HCT116 (cell line): ENCODE results near the gene GJB6. TPM values are rescaled to one million over a fixed set of nuclear protein-coding genes. Genes with fewer than 3 reads are reported as not detected.

ENCODE experiments used
- ATAC-seq: fragments of 200-7000 bp; cut with Tn5 transposase; 2 replicates; pipeline ENCODE4 v1.9.1; 2020; ENCODE audit warnings: mild to moderate bottlenecking, moderate library complexity
- BruUV-seq: library from RNA; stranded (reverse); fragments of 400-500 nt; replicated peaks from 2 replicates; lab custom pipeline; 2021; lab: Mats Ljungman, UMichigan
- CTCF ChIA-PET: fragments of 300-600 bp; sonication (Branson Sonifier 250); formaldehyde crosslinking; loops from one replicate; lab custom pipeline; 2021; ENCODE audit warnings: antibody characterized with exemption; lab: Charles Lee
- POLR2A ChIA-PET: fragments of 300-600, 350-600 bp; sonication (Branson Sonifier 250); formaldehyde crosslinking; loops from one replicate; lab custom pipeline; 2021; ENCODE audit warnings: antibody characterized with exemption; lab: Charles Lee
- RAD21 ChIA-PET, 2 experiments: fragments of 300-600 bp; sonication (Branson Sonifier 250); formaldehyde crosslinking; loops; one replicate each; lab custom pipeline; 2023; ENCODE audit warnings: low total read pairs in 2 of 2; ENCODE audit not compliant: uncharacterized antibody in 2 of 2, unreplicated experiment in 2 of 2, low non-redundant PET in 1 of 2; lab: Charles Lee
- DNase-seq: peaks from one replicate; pipeline ENCODE4 v3.0.0-alpha.2; 2010; ENCODE audit warnings: low read depth, low spot score
- H2AFZ ChIP-seq: fragments of 200-600 bp; shearing (Covaris generic), sonication (generic); 2 replicates; pipeline ENCODE4 v1.6.1; 2017; ENCODE audit warnings: low read depth, mixed run types, mixed read lengths, antibody characterized with exemption, low read length; ENCODE audit not compliant: poor library complexity, severe bottlenecking
- H3K27ac ChIP-seq: 2 replicates; pipeline ENCODE4 v1.5.1; 2012; ENCODE audit warnings: low read depth, low read length
- H3K27me3 ChIP-seq: fragments of 200-600 bp; sonication (generic); 2 replicates; pipeline ENCODE4 v1.6.1; 2016; ENCODE audit warnings: mixed run types, low read length, mixed read lengths; ENCODE audit not compliant: insufficient read depth
- H3K36me3 ChIP-seq, 2 experiments: fragments of 200-500 bp in 1 of 2; fragments of 200-600 bp in 1 of 2; sonication (Bioruptor generic) in 1 of 2; sonication (generic) in 1 of 2; 2 replicates each; pipeline versions ENCODE4 v1.5.1 to v1.6.1; 2014 to 2016; ENCODE audit warnings: low read length in 2 of 2, inconsistent platforms in 1 of 2, mixed read lengths in 1 of 2, mixed run types in 1 of 2; ENCODE audit not compliant: insufficient read depth in 2 of 2, control insufficient read depth in 1 of 2
- H3K4me1 ChIP-seq, 2 experiments: fragments of 200-600 bp in 1 of 2; sonication (generic) in 1 of 2; 2 replicates each; pipeline versions ENCODE4 v1.5.1 to v1.6.1; 2012 to 2017; ENCODE audit warnings: low read length in 2 of 2, inconsistent platforms in 1 of 2, mild to moderate bottlenecking in 1 of 2, mixed read lengths in 1 of 2, mixed run types in 1 of 2, moderate library complexity in 1 of 2; ENCODE audit not compliant: insufficient read depth in 2 of 2, control insufficient read depth in 1 of 2
- H3K4me2 ChIP-seq: fragments of 200-600 bp; sonication (generic); 2 replicates; pipeline ENCODE4 v1.6.1; 2017; ENCODE audit warnings: mixed run types, low read length, mixed read lengths
- H3K4me3 ChIP-seq, 2 experiments: fragments of 200-600 bp in 1 of 2; sonication (generic) in 1 of 2; replicated peaks in 1 of 2; 2 replicates each; pipeline ENCODE4 v1.5.1; 2011 to 2016; ENCODE audit warnings: low read length in 2 of 2, control low read depth in 1 of 2, low read depth in 1 of 2, mild to moderate bottlenecking in 1 of 2, mixed read lengths in 1 of 2, mixed run types in 1 of 2
- H3K79me2 ChIP-seq: fragments of 200-600 bp; sonication (generic); 2 replicates; pipeline ENCODE4 v1.6.1; 2017; ENCODE audit warnings: mild to moderate bottlenecking, mixed run types, low read length, moderate library complexity, mixed read lengths; ENCODE audit not compliant: insufficient read depth
- H3K9ac ChIP-seq: fragments of 200-600 bp; sonication (generic); 2 replicates; pipeline ENCODE4 v1.6.1; 2016; ENCODE audit warnings: low read length, mixed read lengths
- H3K9me2 ChIP-seq: fragments of 200-600 bp; sonication (generic), shearing (Covaris generic); 2 replicates; pipeline ENCODE4 v1.6.1; 2017; ENCODE audit warnings: mixed run types, mild to moderate bottlenecking, moderate library complexity; ENCODE audit not compliant: insufficient read depth
- H3K9me3 ChIP-seq, 2 experiments: fragments of 200-500 bp in 1 of 2; fragments of 200-600 bp in 1 of 2; sonication (Bioruptor generic) in 1 of 2; sonication (generic) in 1 of 2; 2 replicates each; pipeline ENCODE4 v1.6.1; 2014 to 2017; ENCODE audit warnings: low read length in 2 of 2, mixed read lengths in 2 of 2, inconsistent platforms in 1 of 2, low read depth in 1 of 2, mild to moderate bottlenecking in 1 of 2, mixed run types in 1 of 2, moderate library complexity in 1 of 2; ENCODE audit not compliant: control insufficient read depth in 1 of 2, insufficient read depth in 1 of 2
- H4K20me1 ChIP-seq: fragments of 200-600 bp; sonication (generic), shearing (Covaris generic); 2 replicates; pipeline ENCODE4 v1.6.1; 2017; ENCODE audit warnings: mixed run types, mild to moderate bottlenecking, moderate library complexity; ENCODE audit not compliant: insufficient read depth
- CBX3 ChIP-seq: IDR thresholded peaks from 2 replicates; pipeline ENCODE4 v1.6.1; 2012; ENCODE audit warnings: low read depth
- CEBPB ChIP-seq: IDR thresholded peaks from 2 replicates; pipeline ENCODE4 v1.6.1; 2012; ENCODE audit warnings: low read depth
- CTCF ChIP-seq, 3 experiments: fragments of 200-600 bp in 1 of 3; sonication (generic) in 1 of 3; IDR thresholded peaks in 2 of 3; conservative IDR thresholded peaks in 1 of 3; 2 replicates each; pipeline ENCODE4 v1.5.1; 2012 to 2017; ENCODE audit warnings: low read depth in 2 of 3, low read length in 2 of 3, antibody characterized with exemption in 1 of 3, borderline replicate concordance in 1 of 3, control low read depth in 1 of 3, mild to moderate bottlenecking in 1 of 3, mixed read lengths in 1 of 3, mixed run types in 1 of 3, moderate library complexity in 1 of 3; ENCODE audit not compliant: insufficient read depth in 1 of 3
- EGR1 ChIP-seq: IDR thresholded peaks from 2 replicates; pipeline ENCODE4 v1.6.1; 2012; ENCODE audit warnings: low read depth
- EZH2 ChIP-seq: fragments of 200-600 bp; sonication (generic); IDR thresholded peaks from 2 replicates; pipeline ENCODE4 v1.6.1; 2017; ENCODE audit warnings: antibody characterized with exemption, mixed run types
- POLR2A ChIP-seq: IDR thresholded peaks from 2 replicates; pipeline ENCODE4 v1.7.0; 2011; ENCODE audit warnings: borderline replicate concordance; ENCODE audit not compliant: insufficient read depth, insufficient read length; ENCODE audit errors: extremely low read depth
- RAD21 ChIP-seq: IDR thresholded peaks from 2 replicates; pipeline ENCODE4 v1.6.1; 2012; ENCODE audit warnings: low read depth, mild to moderate bottlenecking
- SP1 ChIP-seq: IDR thresholded peaks from 2 replicates; pipeline ENCODE4 v1.6.1; 2012; ENCODE audit warnings: low read depth
- YY1 ChIP-seq: IDR thresholded peaks from 2 replicates; pipeline ENCODE4 v1.6.1; 2011; ENCODE audit warnings: low read length, low read depth, moderate library complexity, mild to moderate bottlenecking; ENCODE audit not compliant: insufficient replicate concordance; ENCODE audit errors: extremely low read depth
- intact Hi-C: fragments of 100-400 bp; cut with micrococcal nuclease; formaldehyde crosslinking; loops from 2 replicates; pipeline ENCODE4 v1.10.0; 2022
- total RNA-seq: library from RNA; stranded (reverse); gene quantifications from one replicate; pipeline ENCODE4 v1.2.1, GENCODE V29; 2021; ENCODE audit not compliant: unreplicated experiment

GJB6 gene
- total RNA-seq, 1 experiment from 2014 or later, result not detected

- POLR2A ChIA-PET, result no interaction called here
- TF ChIP-seq CEBPB, result no peak
- no peak for TF ChIP-seq EZH2
- TF ChIP-seq YY1, result no peak
- TF ChIP-seq CBX3, result no peak
- no peak for TF ChIP-seq RAD21
- TF ChIP-seq EGR1, result no peak
- no peak for TF ChIP-seq CTCF (IDR thresholded peaks at IDR 0.05 in 2 of 3, conservative IDR thresholded peaks at IDR 0.05 in 1 of 3; ENCODE audit: borderline replicate concordance in 1 of 3, insufficient read depth in 1 of 3, low read depth in 2 of 3, low read length in 2 of 3)
- TF ChIP-seq POLR2A, result no peak
- no peak for TF ChIP-seq SP1
- H4K20me1 ChIP-seq, result no peaks in the 10 kb centered on the region
- H3K4me2 ChIP-seq, result no peak overlapping the region
- H3K4me3 ChIP-seq, result no peak overlapping the region
- BruUV-seq, result no TSS peak
- CTCF ChIA-PET, result interaction anchor here (4.2 kb wide), 1 partner anchor 295 kb away, joined by 38 read pairs; no protein-coding TSS in a partner anchor
- peaks cover 4 to 7% of the 10 kb centered on the region in 2 experiments; a peak in 2 of 4 replicates for H3K36me3 ChIP-seq
- peaks cover 31% of the 10 kb centered on the region; the same call in 1 of the 2 replicates for H3K79me2 ChIP-seq
- intact Hi-C loops, result loop anchor here (10.0 kb wide), 3 partner anchors 231 to 1281 kb away; partner anchors contain the start of gene IL17D
- H3K27me3 ChIP-seq, result peaks cover 10% of the 10 kb centered on the region; the same call in 1 of the 2 replicates
- DNase-seq (no peak), ATAC-seq (no peak)
- peaks cover 19 to 40% of the 10 kb centered on the region in 2 experiments for H3K4me1 ChIP-seq
- H3K27ac ChIP-seq, result no peak overlapping the region
- H2AFZ ChIP-seq, result no peak overlapping the region
- RAD21 ChIA-PET, result no interaction called here
- H3K9me3 ChIP-seq, result no peaks in the 10 kb centered on the region
- no peaks in the 10 kb centered on the region for H3K9me2 ChIP-seq
- no peak overlapping the region for H3K9ac ChIP-seq
Measured at GRCh38 chr13:20193907-20194631, 38.0 kb downstream of the GJB6 start.
